ENCODE data around the gene TREH.

DNA sequence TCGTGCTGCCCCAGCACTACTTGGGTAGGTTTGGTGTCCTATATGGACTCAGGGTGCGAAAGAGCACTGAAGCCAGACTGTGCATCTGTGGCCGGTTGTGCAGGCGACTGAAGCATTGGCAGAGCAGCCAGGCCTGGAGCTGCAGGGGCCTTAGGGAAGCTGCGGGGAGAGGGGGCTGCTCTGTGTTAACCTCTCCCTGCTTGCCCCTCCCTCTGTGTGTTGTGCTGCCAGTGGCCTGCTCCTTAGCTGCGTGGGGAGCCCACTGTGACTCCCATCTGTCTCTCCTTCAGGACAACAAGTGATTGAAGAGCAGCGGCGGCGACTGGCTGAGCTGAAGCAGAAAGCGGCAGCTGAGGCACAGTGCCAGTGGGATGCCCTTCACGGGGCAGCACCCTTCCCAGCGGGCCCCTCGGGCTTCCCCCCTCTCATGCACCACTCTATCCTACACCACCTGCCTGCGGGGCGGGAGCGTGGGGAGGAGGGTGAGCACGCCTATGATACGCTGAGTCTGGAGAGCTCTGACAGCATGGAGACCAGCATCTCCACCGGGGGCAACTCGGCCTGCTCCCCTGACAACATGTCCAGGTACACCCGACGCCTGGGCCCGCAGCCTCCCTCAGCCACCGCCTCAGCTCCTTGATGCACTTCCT is 34.3 kb downstream of the TREH start:
- no peak for TF ChIP-seq EZH2 (IDR thresholded peaks at IDR 0.05; ENCODE audit: borderline replicate concordance, low read depth, low read length, poor library complexity, severe bottlenecking)
- TF ChIP-seq, protein P1, sequence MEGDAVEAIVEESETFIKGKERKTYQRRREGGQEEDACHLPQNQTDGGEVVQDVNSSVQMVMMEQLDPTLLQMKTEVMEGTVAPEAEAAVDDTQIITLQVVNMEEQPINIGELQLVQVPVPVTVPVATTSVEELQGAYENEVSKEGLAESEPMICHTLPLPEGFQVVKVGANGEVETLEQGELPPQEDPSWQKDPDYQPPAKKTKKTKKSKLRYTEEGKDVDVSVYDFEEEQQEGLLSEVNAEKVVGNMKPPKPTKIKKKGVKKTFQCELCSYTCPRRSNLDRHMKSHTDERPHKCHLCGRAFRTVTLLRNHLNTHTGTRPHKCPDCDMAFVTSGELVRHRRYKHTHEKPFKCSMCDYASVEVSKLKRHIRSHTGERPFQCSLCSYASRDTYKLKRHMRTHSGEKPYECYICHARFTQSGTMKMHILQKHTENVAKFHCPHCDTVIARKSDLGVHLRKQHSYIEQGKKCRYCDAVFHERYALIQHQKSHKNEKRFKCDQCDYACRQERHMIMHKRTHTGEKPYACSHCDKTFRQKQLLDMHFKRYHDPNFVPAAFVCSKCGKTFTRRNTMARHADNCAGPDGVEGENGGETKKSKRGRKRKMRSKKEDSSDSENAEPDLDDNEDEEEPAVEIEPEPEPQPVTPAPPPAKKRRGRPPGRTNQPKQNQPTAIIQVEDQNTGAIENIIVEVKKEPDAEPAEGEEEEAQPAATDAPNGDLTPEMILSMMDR (conservative IDR thresholded peaks at IDR 0.05; ENCODE audit: low read depth, low read length): no peak

All from A673 (cell line).